Erythroblast (primary cell): ENCODE results near the gene C14orf180.

Source experiments
- GATA1 ChIP-seq: IDR thresholded peaks from 2 replicates; pipeline ENCODE4 v1.6.1; 2011; ENCODE audit warnings: low read depth, mild to moderate bottlenecking, control low read depth, low read length, moderate library complexity
- POLR2A ChIP-seq: IDR thresholded peaks from 2 replicates; pipeline ENCODE4 v1.6.1; 2011; ENCODE audit warnings: mild to moderate bottlenecking, low read length

GRCh38 chr14:104532191-104532555, 47.4 kb upstream of the C14orf180 start:
- TF ChIP-seq POLR2A (no peak), GATA1 (no peak)
